ENCODE data around the gene SPSB3.
A peak's percentile ranks its signal among the peaks of the same experiment; 100 is the strongest.

SPSB3 gene

GRCh38 chr16:1770328-1771187 is 11.8 kb downstream of the SPSB3 start (continued):
- TF ChIP-seq ZBTB10 (tag by site-specific recombination; IDR thresholded peaks at IDR 0.05) (no peak), ZBTB8A (tag by site-specific recombination; IDR thresholded peaks at IDR 0.05) (no peak; the same call in 1 of the 2 replicates), WT1 (tag by site-specific recombination; IDR thresholded peaks at IDR 0.05) (no peak), ZEB2 (tag by site-specific recombination; IDR thresholded peaks at IDR 0.05) (peak; percentile 81), ZNF280C (tag by site-specific recombination; IDR thresholded peaks at IDR 0.05) (no peak), ZNF23 (tag by site-specific recombination; IDR thresholded peaks at IDR 0.05; ENCODE audit: borderline replicate concordance) (no peak), PRDM10 (tag by site-specific recombination; IDR thresholded peaks at IDR 0.05) (peak; percentile 84), ZBTB20 (tag by site-specific recombination; IDR thresholded peaks at IDR 0.05) (peak; percentile 87), ZIC2 (tag by site-specific recombination; IDR thresholded peaks at IDR 0.05) (no peak), ZFP69B (tag by site-specific recombination; IDR thresholded peaks at IDR 0.05) (peak; percentile 59), BCL6B (tag by site-specific recombination; IDR thresholded peaks at IDR 0.05) (no peak), ZNF169 (tag by site-specific recombination; IDR thresholded peaks at IDR 0.05) (no peak), ZSCAN5A (tag by site-specific recombination; IDR thresholded peaks at IDR 0.05) (0 out of 2 replicates have a peak, but pooled peaks have one; percentile 32), HOXC10 (CRISPR knock-in tag; IDR thresholded peaks at IDR 0.05) (no peak), REPIN1 (tag by site-specific recombination; IDR thresholded peaks at IDR 0.05; ENCODE audit: low read depth) (no peak), GLI4 (tag by site-specific recombination; IDR thresholded peaks at IDR 0.05) (no peak), EGR2 (tag by site-specific recombination; IDR thresholded peaks at IDR 0.05; ENCODE audit: low read depth) (no peak; the same call in 1 of the 2 replicates), ZNF707 (tag by site-specific recombination; IDR thresholded peaks at IDR 0.05) (no peak), KLF9 (tag by site-specific recombination; IDR thresholded peaks at IDR 0.05; ENCODE audit: low read depth) (peak; percentile 71), GLIS2 (tag by site-specific recombination; IDR thresholded peaks at IDR 0.05) (peak; percentile 15), ZNF701 (tag by site-specific recombination; IDR thresholded peaks at IDR 0.05) (no peak), ZNF76 (tag by site-specific recombination; IDR thresholded peaks at IDR 0.05; ENCODE audit: borderline replicate concordance, low read depth) (no peak), AEBP2 (tag by site-specific recombination; IDR thresholded peaks at IDR 0.05; ENCODE audit: borderline replicate concordance) (no peak), ZNF645 (tag by site-specific recombination; IDR thresholded peaks at IDR 0.05) (no peak), ZNF610 (tag by site-specific recombination; IDR thresholded peaks at IDR 0.05; ENCODE audit: borderline replicate concordance) (no peak)
